ENCODE data around the gene VSX1. TPM values are rescaled to one million over a fixed set of nuclear protein-coding genes. Genes with fewer than 3 reads are reported as not detected.

VSX1 gene
- total and polyA plus RNA-seq, 9 of the 15 experiments (the other 6 are each of a cell fraction or from before 2014, with no cell fraction given), result not detected

DNA sequence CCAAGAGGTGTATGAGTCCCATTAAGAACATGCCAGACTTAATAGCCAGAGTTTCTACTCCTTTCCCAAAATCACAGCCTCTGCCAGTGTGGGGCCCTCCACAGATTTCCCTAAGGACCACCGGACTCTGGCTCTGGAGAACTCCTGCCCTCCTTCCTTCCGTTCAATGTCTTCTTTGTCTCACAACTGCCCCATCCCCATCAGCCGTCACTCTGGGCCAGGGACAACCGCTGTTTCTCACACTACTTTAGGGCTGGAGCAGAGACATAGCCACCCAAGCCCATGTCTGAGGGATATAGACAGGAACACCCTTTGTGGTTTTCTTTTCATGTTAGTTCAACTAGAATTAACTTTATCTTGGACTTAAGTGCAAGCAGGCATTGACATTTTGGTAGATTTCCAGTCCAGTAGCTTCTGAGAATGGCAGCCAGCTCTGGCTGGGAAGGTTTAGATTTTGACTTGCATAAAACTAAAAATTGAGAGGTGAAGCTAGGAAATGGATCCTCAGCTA is 17.3 kb downstream of the VSX1 start:
- no peaks in the 10 kb centered on the region for H3K79me2 ChIP-seq (ENCODE audit: control insufficient read depth, insufficient read depth, low read length)
- TF ChIP-seq ZFX (CRISPR knock-in tag; IDR thresholded peaks at IDR 0.05) (no peak), ZBTB17 (CRISPR knock-in tag; IDR thresholded peaks at IDR 0.05) (no peak), NCOA2 (IDR thresholded peaks at IDR 0.05; ENCODE audit: partially characterized antibody in 2 of 2) (no peak), ZNF644 (tag; IDR thresholded peaks at IDR 0.05; ENCODE audit: low read depth) (no peak), ZNF217 (CRISPR knock-in tag; IDR thresholded peaks at IDR 0.05) (no peak), TEAD4 (IDR thresholded peaks at IDR 0.05; ENCODE audit: low read length) (no peak), TEAD4 (CRISPR knock-in tag; IDR thresholded peaks at IDR 0.05; ENCODE audit: borderline replicate concordance) (no peak), U2AF2 (optimal IDR thresholded peaks at IDR 0.05; ENCODE audit: low read depth, low read length) (no peak), PHF20 (IDR thresholded peaks at IDR 0.05; ENCODE audit: partially characterized antibody) (no peak), ZNF436 (CRISPR knock-in tag; IDR thresholded peaks at IDR 0.05) (no peak), SAFB (IDR thresholded peaks at IDR 0.05; ENCODE audit: borderline replicate concordance, low read depth, low read length) (no peak), PHF8 (IDR thresholded peaks at IDR 0.05; ENCODE audit: borderline replicate concordance, low read length) (no peak), FUS (optimal IDR thresholded peaks at IDR 0.05; ENCODE audit: low read depth, low read length) (no peak)
- TF ChIP-seq, protein P1, sequence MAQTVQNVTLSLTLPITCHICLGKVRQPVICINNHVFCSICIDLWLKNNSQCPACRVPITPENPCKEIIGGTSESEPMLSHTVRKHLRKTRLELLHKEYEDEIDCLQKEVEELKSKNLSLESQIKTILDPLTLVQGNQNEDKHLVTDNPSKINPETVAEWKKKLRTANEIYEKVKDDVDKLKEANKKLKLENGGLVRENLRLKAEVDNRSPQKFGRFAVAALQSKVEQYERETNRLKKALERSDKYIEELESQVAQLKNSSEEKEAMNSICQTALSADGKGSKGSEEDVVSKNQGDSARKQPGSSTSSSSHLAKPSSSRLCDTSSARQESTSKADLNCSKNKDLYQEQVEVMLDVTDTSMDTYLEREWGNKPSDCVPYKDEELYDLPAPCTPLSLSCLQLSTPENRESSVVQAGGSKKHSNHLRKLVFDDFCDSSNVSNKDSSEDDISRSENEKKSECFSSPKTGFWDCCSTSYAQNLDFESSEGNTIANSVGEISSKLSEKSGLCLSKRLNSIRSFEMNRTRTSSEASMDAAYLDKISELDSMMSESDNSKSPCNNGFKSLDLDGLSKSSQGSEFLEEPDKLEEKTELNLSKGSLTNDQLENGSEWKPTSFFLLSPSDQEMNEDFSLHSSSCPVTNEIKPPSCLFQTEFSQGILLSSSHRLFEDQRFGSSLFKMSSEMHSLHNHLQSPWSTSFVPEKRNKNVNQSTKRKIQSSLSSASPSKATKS (CRISPR knock-in tag; IDR thresholded peaks at IDR 0.05), result no peak
- TF ChIP-seq, protein P2, sequence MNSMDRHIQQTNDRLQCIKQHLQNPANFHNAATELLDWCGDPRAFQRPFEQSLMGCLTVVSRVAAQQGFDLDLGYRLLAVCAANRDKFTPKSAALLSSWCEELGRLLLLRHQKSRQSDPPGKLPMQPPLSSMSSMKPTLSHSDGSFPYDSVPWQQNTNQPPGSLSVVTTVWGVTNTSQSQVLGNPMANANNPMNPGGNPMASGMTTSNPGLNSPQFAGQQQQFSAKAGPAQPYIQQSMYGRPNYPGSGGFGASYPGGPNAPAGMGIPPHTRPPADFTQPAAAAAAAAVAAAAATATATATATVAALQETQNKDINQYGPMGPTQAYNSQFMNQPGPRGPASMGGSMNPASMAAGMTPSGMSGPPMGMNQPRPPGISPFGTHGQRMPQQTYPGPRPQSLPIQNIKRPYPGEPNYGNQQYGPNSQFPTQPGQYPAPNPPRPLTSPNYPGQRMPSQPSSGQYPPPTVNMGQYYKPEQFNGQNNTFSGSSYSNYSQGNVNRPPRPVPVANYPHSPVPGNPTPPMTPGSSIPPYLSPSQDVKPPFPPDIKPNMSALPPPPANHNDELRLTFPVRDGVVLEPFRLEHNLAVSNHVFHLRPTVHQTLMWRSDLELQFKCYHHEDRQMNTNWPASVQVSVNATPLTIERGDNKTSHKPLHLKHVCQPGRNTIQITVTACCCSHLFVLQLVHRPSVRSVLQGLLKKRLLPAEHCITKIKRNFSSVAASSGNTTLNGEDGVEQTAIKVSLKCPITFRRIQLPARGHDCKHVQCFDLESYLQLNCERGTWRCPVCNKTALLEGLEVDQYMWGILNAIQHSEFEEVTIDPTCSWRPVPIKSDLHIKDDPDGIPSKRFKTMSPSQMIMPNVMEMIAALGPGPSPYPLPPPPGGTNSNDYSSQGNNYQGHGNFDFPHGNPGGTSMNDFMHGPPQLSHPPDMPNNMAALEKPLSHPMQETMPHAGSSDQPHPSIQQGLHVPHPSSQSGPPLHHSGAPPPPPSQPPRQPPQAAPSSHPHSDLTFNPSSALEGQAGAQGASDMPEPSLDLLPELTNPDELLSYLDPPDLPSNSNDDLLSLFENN (IDR thresholded peaks at IDR 0.05; ENCODE audit: low read depth in 2 of 2, low read length in 2 of 2), result no peak
- no peak overlapping the region for H3K4me2 ChIP-seq (ENCODE audit: insufficient read depth, low read length)
- no TSS peak for BruUV-seq (replicated peaks)
- in situ Hi-C loops (cut with MboI) (loop anchor here (5.0 kb wide), 1 partner anchor 72 kb away; the partner anchor contains the start of gene APMAP), intact Hi-C loops (cut with micrococcal nuclease) (loop anchor here (1.0 kb wide), 1 partner anchor 70 kb away; no protein-coding TSS in a partner anchor)
- no peak for DNase-seq (ENCODE audit: extremely low read depth in 1 of 4, low spot score in 3 of 4)
- no peak for FAIRE-seq
- no peaks in the 10 kb centered on the region for H4K20me1 ChIP-seq (replicated peaks; ENCODE audit: control insufficient read depth, insufficient read depth, low read length)
- H2AFZ ChIP-seq (ENCODE audit: low read depth, low read length), result no peak overlapping the region
- ChIA-PET POLR2A (no interaction called here), CTCF (ENCODE audit: low intra/inter-chr PET ratio) (interaction anchor here (4.3 kb wide), 1 partner anchor 70 kb away, joined by 34 read pairs; the partner anchor contains the start of gene APMAP)
- no peak overlapping the region for H3K27ac ChIP-seq (ENCODE audit: extremely low read depth, low read depth, low read length)
- no peak overlapping the region for H3K4me3 ChIP-seq
- H3K9ac ChIP-seq (ENCODE audit: insufficient read depth in 1 of 2, low read depth in 2 of 2, low read length in 2 of 2), result no peak overlapping the region
- H3K9me1 ChIP-seq (ENCODE audit: control insufficient read depth, insufficient read depth, low read length), result no peaks in the 10 kb centered on the region
- 0% methylated on average over 1 of the region's 4 CpGs for WGBS (ENCODE audit: insufficient coverage, low coverage, missing lambda C conversion rate)
- no peaks in the 10 kb centered on the region for H3K9me3 ChIP-seq (replicated peaks; ENCODE audit: control insufficient read depth, insufficient read depth, low read depth, low read length)
- no peaks in the 10 kb centered on the region for H3K36me3 ChIP-seq (ENCODE audit: control insufficient read depth, insufficient read depth, low read length)
- no peaks in the 10 kb centered on the region for H3K4me1 ChIP-seq (replicated peaks in 1 of 2; ENCODE audit: control insufficient read depth in 2 of 2, insufficient read depth in 2 of 2, low read length in 2 of 2)
- peaks cover 0 to 28% of the 10 kb centered on the region in 2 experiments; a peak in 4 of 5 replicates for H3K27me3 ChIP-seq (ENCODE audit: control insufficient read depth in 2 of 2, insufficient read depth in 2 of 2, low read length in 2 of 2)
- ATAC-seq, result no peak

Measured in K562 (cell line).